Neural cell (in vitro differentiated cells): Measurements from ENCODE around the gene RUNX1.

Experiments used
- CTCF ChIP-seq: fragments of 450-650 bp; IDR thresholded peaks from 2 replicates; pipeline ENCODE4 v1.5.1; 2014; ENCODE audit warnings: antibody characterized with exemption, mild to moderate bottlenecking, moderate library complexity; ENCODE audit not compliant: poor library complexity, severe bottlenecking
- EP300 ChIP-seq: fragments of 450-650 bp; conservative IDR thresholded peaks from 2 replicates; pipeline ENCODE4 v1.6.1; 2014; ENCODE audit warnings: antibody characterized with exemption, mild to moderate bottlenecking, moderate library complexity; ENCODE audit not compliant: poor library complexity, severe bottlenecking
- EZH2 ChIP-seq: fragments of 200-600, 300-800 bp; shearing (Covaris generic), sonication (generic); IDR thresholded peaks from 2 replicates; pipeline ENCODE4 v1.6.1; 2014; ENCODE audit warnings: antibody characterized with exemption, low read length, borderline replicate concordance, mild to moderate bottlenecking; ENCODE audit not compliant: insufficient read depth, poor library complexity, severe bottlenecking
- MXI1 ChIP-seq: fragments of 450-650 bp; conservative IDR thresholded peaks from 2 replicates; pipeline ENCODE4 v1.6.1; 2014; ENCODE audit warnings: antibody characterized with exemption, mild to moderate bottlenecking; ENCODE audit not compliant: poor library complexity, severe bottlenecking
- POLR2AphosphoS5 ChIP-seq: IDR thresholded peaks from 2 replicates; pipeline ENCODE4 v1.6.1; 2012
- RAD21 ChIP-seq: fragments of 450-650 bp; conservative IDR thresholded peaks from 2 replicates; pipeline ENCODE4 v1.6.1; 2014; ENCODE audit warnings: antibody characterized with exemption, mild to moderate bottlenecking, moderate library complexity
- REST ChIP-seq: IDR thresholded peaks from 2 replicates; pipeline ENCODE4 v1.6.1; 2012; ENCODE audit warnings: borderline replicate concordance
- SMC3 ChIP-seq: fragments of 450-650 bp; conservative IDR thresholded peaks from 2 replicates; pipeline ENCODE4 v1.6.1; 2014; ENCODE audit warnings: antibody characterized with exemption, mild to moderate bottlenecking, moderate library complexity; ENCODE audit not compliant: poor library complexity
- TAF1 ChIP-seq: IDR thresholded peaks from 2 replicates; pipeline ENCODE4 v1.6.1; 2012; ENCODE audit warnings: low read depth

GRCh38 chr21:34881421-34881820 lies 167.7 kb downstream of the RUNX1 start:
- TF ChIP-seq EP300, result no peak
- TF ChIP-seq MXI1, result no peak
- TF ChIP-seq CTCF, result no peak
- no peak for TF ChIP-seq EZH2
- no peak for TF ChIP-seq RAD21
- TF ChIP-seq POLR2AphosphoS5, result no peak
- no peak for TF ChIP-seq REST
- TF ChIP-seq TAF1, result no peak
- TF ChIP-seq SMC3, result no peak
